ENCODE data around the gene MAST4. TPM values are rescaled to one million over a fixed set of nuclear protein-coding genes. Genes with fewer than 3 reads are reported as not detected.

The MAST4 gene
- total and polyA plus RNA-seq, 2 of the 13 experiments (the other 11 are each of a cell fraction or from before 2014, with no cell fraction given), result 3.4 to 3.7 TPM

GRCh38 chr5:66872736-66873331 lies 276.6 kb downstream of the MAST4 start:
- ATAC-seq (no peak), FAIRE-seq (no peak), DNase-seq (ENCODE audit: low spot score) (no peak)
- 0 out of 5 replicates have a peak, but pooled peaks cover 0 to 1% of the 10 kb centered on the region in 2 experiments for H3K27me3 ChIP-seq (ENCODE audit: control insufficient read depth in 1 of 2, insufficient read depth in 2 of 2, low read length in 2 of 2)
- no peak overlapping the region for H3K4me3 ChIP-seq (replicated peaks in 1 of 3; ENCODE audit: insufficient read depth in 1 of 3, low read depth in 2 of 3, low read length in 3 of 3)
- H3K9me3 ChIP-seq (ENCODE audit: low read length), result no peaks in the 10 kb centered on the region
- CTCF ChIA-PET (ENCODE audit: low intra/inter-chr PET ratio, low total read pairs), result no interaction called here
- no peaks in the 10 kb centered on the region for H3K36me3 ChIP-seq (replicated peaks in 1 of 2; ENCODE audit: control insufficient read depth in 1 of 2, insufficient read depth in 2 of 2, low read length in 2 of 2)
- 53% methylated on average over 6 of the region's 6 CpGs for WGBS (ENCODE audit: low lambda C conversion rate)
- TF ChIP-seq CBX5 (CRISPR knock-in tag; IDR thresholded peaks at IDR 0.05; ENCODE audit: borderline replicate concordance) (no peak), CREB1 (IDR thresholded peaks at IDR 0.05) (no peak), CREB1 (CRISPR knock-in tag; IDR thresholded peaks at IDR 0.05) (no peak), KDM6A (CRISPR knock-in tag; IDR thresholded peaks at IDR 0.05; ENCODE audit: low read depth) (no peak)
- H2AFZ ChIP-seq (ENCODE audit: low read length), result no peak overlapping the region
- in situ Hi-C loops (cut with HindIII; ENCODE audit: extremely low pct_ligation_motif_present, low pct_unique_long_range_greater_than_20kb), result no loop called here
- intact Hi-C loops (cut with micrococcal nuclease; ENCODE audit: unreplicated experiment), result no loop called here
- H3K27ac ChIP-seq (ENCODE audit: extremely low read length, insufficient read depth, low read length), result no peak overlapping the region
- POLR2A ChIA-PET, result no interaction called here
- H3K79me2 ChIP-seq (ENCODE audit: insufficient read depth, low read length), result no peaks in the 10 kb centered on the region
- no peak overlapping the region for H3K4me2 ChIP-seq (ENCODE audit: low read depth, low read length)
- no peaks in the 10 kb centered on the region for H4K20me1 ChIP-seq (ENCODE audit: insufficient read depth, low read length)
- no TSS peak for BruUV-seq (replicated peaks)
- H3K9ac ChIP-seq (ENCODE audit: insufficient read depth, low read depth, low read length), result no peak overlapping the region
- no peaks in the 10 kb centered on the region for H3K4me1 ChIP-seq (ENCODE audit: insufficient read depth, low read length)

GRCh38 chr5:66874004-66874403 lies 277.8 kb downstream of the MAST4 start:
- ChIA-PET POLR2A (no interaction called here), CTCF (ENCODE audit: low intra/inter-chr PET ratio, low total read pairs) (no interaction called here)
- Histone ChIP-seq H3K4me2 (ENCODE audit: low read depth, low read length) (no peak overlapping the region), H3K27ac (ENCODE audit: extremely low read length, insufficient read depth, low read length) (no peak overlapping the region), H3K4me1 (ENCODE audit: insufficient read depth, low read length) (no peaks in the 10 kb centered on the region), H3K9ac (ENCODE audit: insufficient read depth, low read depth, low read length) (no peak overlapping the region), H3K79me2 (ENCODE audit: insufficient read depth, low read length) (no peaks in the 10 kb centered on the region), H3K36me3 (replicated peaks in 1 of 2; ENCODE audit: control insufficient read depth in 1 of 2, insufficient read depth in 2 of 2, low read length in 2 of 2) (no peaks in the 10 kb centered on the region), H4K20me1 (ENCODE audit: insufficient read depth, low read length) (no peaks in the 10 kb centered on the region), H2AFZ (ENCODE audit: low read length) (no peak overlapping the region), H3K4me3 (replicated peaks in 1 of 3; ENCODE audit: insufficient read depth in 1 of 3, low read depth in 2 of 3, low read length in 3 of 3) (no peak overlapping the region), H3K9me3 (ENCODE audit: low read length) (no peaks in the 10 kb centered on the region), H3K27me3 (ENCODE audit: control insufficient read depth in 1 of 2, insufficient read depth in 2 of 2, low read length in 2 of 2) (0 out of 5 replicates have a peak, but pooled peaks cover 0 to 1% of the 10 kb centered on the region in 2 experiments)
- WGBS (ENCODE audit: low lambda C conversion rate), result 19% methylated on average over 3 of the region's 3 CpGs
- intact Hi-C loops (cut with micrococcal nuclease; ENCODE audit: unreplicated experiment), result no loop called here
- no peak for FAIRE-seq
- no peak for ATAC-seq
- no peak for DNase-seq (ENCODE audit: low spot score)
- in situ Hi-C loops (cut with HindIII; ENCODE audit: extremely low pct_ligation_motif_present, low pct_unique_long_range_greater_than_20kb), result no loop called here
- no TSS peak for BruUV-seq (replicated peaks)
- no peak for TF ChIP-seq SYNCRIP (IDR thresholded peaks at IDR 0.05; ENCODE audit: insufficient read depth, low read depth, low read length)
- no peak for TF ChIP-seq ZMAT5 (CRISPR knock-in tag; IDR thresholded peaks at IDR 0.05; ENCODE audit: borderline replicate concordance, low read depth)
- TF ChIP-seq ZNF782 (CRISPR knock-in tag; IDR thresholded peaks at IDR 0.05; ENCODE audit: borderline replicate concordance), result no peak
- no peak for TF ChIP-seq NONO (IDR thresholded peaks at IDR 0.05)
- no peak for TF ChIP-seq NONO (CRISPR knock-in tag; conservative IDR thresholded peaks at IDR 0.05)
- no peak for TF ChIP-seq KDM4B (CRISPR knock-in tag; IDR thresholded peaks at IDR 0.05)
- TF ChIP-seq ZKSCAN5 (CRISPR knock-in tag; IDR thresholded peaks at IDR 0.05), result no peak
- no peak for TF ChIP-seq AFF4 (CRISPR knock-in tag; IDR thresholded peaks at IDR 0.05)
- TF ChIP-seq PAX8 (CRISPR knock-in tag; IDR thresholded peaks at IDR 0.05; ENCODE audit: borderline replicate concordance), result no peak
- no peak for TF ChIP-seq ZNF343 (CRISPR knock-in tag; IDR thresholded peaks at IDR 0.05)

Measured in HepG2 (cell line).